ENCODE data around the gene KDM5B.

GRCh38 chr1:202742496-202742895 is 65.7 kb downstream of the KDM5B start:
- TF ChIP-seq CTCF (IDR thresholded peaks at IDR 0.05) (no peak), EP300 (IDR thresholded peaks at IDR 0.05) (no peak)

All from ovary (tissue), 3 donors.